Thoracic aorta (tissue), 2 donors: Measurements from ENCODE around the gene MS4A15. TPM values are rescaled to one million over a fixed set of nuclear protein-coding genes. Genes with fewer than 3 reads are reported as not detected.

Experiments used
- ATAC-seq: fragments of 150-250 bp; one replicate; pipeline ENCODE4 v1.8.0; 2017; ENCODE audit warnings: low read depth; ENCODE audit not compliant: insufficient number of reproducible peaks, low FRiP score
- DNase-seq: peaks from one replicate; pipeline ENCODE4 v3.0.0-alpha.2; 2020; ENCODE audit warnings: low spot score
- H3K27ac ChIP-seq, 2 donors: fragments of 200-600 bp; sonication (generic); 1 replicate in 1 of 2; 2 replicates in 1 of 2; pipeline ENCODE4 v1.5.1; 2016; ENCODE audit warnings: mild to moderate bottlenecking in 2 of 2, moderate library complexity in 2 of 2
- H3K27me3 ChIP-seq: fragments of 200-600 bp; sonication (generic); replicated peaks from 2 replicates; pipeline ENCODE4 v1.6.0; 2016; ENCODE audit warnings: mild to moderate bottlenecking; ENCODE audit not compliant: insufficient read depth
- H3K36me3 ChIP-seq: fragments of 200-600 bp; sonication (generic); one replicate; pipeline ENCODE4 v1.5.1; 2016
- H3K4me1 ChIP-seq, 2 donors: fragments of 200-600 bp; sonication (generic); 1 replicate in 1 of 2; 2 replicates in 1 of 2; pipeline versions ENCODE4 v1.5.1 to v1.6.0; 2016; ENCODE audit warnings: low read depth in 2 of 2, mild to moderate bottlenecking in 1 of 2; ENCODE audit not compliant: control insufficient read depth in 1 of 2
- H3K4me3 ChIP-seq: fragments of 200-600 bp; sonication (generic); 2 replicates; pipeline ENCODE4 v1.5.1; 2016; ENCODE audit warnings: mild to moderate bottlenecking
- H3K9me3 ChIP-seq: fragments of 200-600 bp; sonication (generic); 2 replicates; pipeline ENCODE4 v1.5.1; 2016
- total RNA-seq, 2 donors: library from RNA; depleted of rRNA; stranded (reverse); fragments of >200 nt; gene quantifications; one replicate each; pipeline versions ENCODE4 v1.1.0 to v1.2.3, GENCODE V29; 2016
- TF ChIP-seq, protein P1 (sequence below): fragments of 200-600 bp; sonication (generic); IDR thresholded peaks from one replicate; pipeline ENCODE4 v1.5.1; 2019; ENCODE audit warnings: antibody characterized with exemption

MS4A15 gene
- total RNA-seq, 2 donors from 2014 or later, result not detected

DNA sequence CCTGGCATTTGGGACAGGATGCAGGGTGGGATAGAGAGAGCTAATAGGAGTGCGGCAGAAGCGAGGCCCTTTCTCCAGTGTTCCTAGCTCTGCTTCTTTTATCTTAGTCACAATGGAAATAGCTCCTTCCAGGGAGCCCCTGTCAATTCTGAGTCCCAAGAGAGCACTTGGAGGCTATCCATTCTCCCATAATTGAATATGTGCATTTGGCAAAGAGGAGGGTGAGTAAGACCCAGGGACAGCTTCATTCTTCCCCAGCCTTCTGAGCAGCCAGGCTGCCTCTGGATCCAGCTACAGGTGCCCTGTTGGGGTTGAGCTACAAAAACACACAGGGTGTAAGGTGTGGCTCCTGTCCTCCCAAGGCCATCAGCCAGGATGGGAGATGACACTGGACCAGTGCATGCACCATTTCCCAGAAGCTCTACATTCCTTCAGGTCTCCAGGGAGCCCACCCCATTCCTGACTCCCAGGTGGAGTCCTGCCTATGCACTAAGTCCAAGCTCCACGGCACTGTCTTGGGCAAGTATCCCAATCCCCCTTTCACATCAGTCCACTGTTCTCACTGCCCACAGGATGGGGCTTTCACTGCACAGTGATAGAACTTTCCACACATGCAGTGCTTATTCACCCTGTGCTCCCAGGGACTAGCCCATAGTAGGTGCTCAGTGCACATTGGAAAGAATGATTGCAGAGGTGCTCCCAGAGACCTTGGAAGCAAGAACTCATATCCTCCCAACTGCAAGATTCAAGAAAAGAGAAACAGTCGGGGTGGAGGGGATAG is 34.7 kb downstream of the MS4A15 start:
- Histone ChIP-seq H3K36me3 (no peaks in the 10 kb centered on the region), H3K4me1 (peaks cover 2 to 13% of the 10 kb centered on the region in 2 donors), H3K27ac (no peak overlapping the region), H3K27me3 (no peaks in the 10 kb centered on the region), H3K9me3 (no peaks in the 10 kb centered on the region), H3K4me3 (no peak overlapping the region)
- ATAC-seq, result no peak
- TF ChIP-seq, protein P1, sequence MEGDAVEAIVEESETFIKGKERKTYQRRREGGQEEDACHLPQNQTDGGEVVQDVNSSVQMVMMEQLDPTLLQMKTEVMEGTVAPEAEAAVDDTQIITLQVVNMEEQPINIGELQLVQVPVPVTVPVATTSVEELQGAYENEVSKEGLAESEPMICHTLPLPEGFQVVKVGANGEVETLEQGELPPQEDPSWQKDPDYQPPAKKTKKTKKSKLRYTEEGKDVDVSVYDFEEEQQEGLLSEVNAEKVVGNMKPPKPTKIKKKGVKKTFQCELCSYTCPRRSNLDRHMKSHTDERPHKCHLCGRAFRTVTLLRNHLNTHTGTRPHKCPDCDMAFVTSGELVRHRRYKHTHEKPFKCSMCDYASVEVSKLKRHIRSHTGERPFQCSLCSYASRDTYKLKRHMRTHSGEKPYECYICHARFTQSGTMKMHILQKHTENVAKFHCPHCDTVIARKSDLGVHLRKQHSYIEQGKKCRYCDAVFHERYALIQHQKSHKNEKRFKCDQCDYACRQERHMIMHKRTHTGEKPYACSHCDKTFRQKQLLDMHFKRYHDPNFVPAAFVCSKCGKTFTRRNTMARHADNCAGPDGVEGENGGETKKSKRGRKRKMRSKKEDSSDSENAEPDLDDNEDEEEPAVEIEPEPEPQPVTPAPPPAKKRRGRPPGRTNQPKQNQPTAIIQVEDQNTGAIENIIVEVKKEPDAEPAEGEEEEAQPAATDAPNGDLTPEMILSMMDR, result no peak
- DNase-seq, result no peak

GRCh38 chr11:60792521-60792920 is 35.9 kb downstream of the MS4A15 start:
- Histone ChIP-seq H3K36me3 (no peaks in the 10 kb centered on the region), H3K27me3 (no peaks in the 10 kb centered on the region), H3K4me3 (no peak overlapping the region), H3K9me3 (no peaks in the 10 kb centered on the region), H3K27ac (no peak overlapping the region), H3K4me1 (peaks cover 0 to 1% of the 10 kb centered on the region in 2 donors)
- no peak for ATAC-seq
- TF ChIP-seq, protein P1, result no peak
- no peak for DNase-seq

- no peak for DNase-seq
- Histone ChIP-seq H3K27me3 (no peaks in the 10 kb centered on the region), H3K27ac (no peak overlapping the region), H3K36me3 (no peaks in the 10 kb centered on the region), H3K9me3 (no peaks in the 10 kb centered on the region), H3K4me3 (no peak overlapping the region), H3K4me1 (no peaks in the 10 kb centered on the region)
- TF ChIP-seq, protein P1, result no peak
- no peak for ATAC-seq
These were observed 38.6 kb downstream of the MS4A15 start for GRCh38 chr11:60795291-60795690.

DNA sequence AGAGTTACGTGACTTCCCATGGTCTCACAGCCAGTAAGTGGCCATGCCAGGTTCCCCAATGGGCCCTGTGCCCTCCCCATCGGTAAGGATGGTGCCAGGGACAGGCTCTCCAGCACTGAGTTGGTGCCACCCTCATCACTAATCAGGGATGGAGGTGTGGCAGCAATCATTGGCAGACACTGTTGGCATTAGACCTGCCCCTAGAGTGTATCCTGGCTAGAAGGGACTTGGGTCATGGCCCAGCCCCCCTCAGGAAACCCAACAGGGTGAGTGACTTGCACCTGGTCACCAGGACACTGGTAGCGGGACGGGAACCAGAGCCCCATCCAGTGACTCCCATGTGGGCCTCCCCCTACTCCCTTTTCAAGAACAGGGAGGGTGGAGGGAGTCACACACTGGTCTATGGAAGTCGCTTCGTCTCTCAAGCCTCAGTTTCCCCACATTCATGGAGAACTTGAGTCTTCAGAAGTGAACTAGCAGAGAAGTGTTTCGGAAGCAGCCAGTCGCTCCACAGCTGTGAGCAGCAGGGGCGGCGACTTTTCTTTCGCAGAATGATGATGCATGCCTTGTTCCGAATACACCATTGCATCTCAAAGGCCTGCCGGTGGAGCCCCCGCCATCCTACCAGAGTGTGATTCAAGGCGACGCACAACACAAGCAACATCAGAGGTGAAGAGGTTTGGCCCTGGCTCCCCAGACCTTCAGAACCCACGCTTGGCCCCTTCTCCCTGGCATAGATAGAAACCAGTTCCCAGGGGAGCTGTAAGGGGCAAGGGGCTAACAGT is 41.4 kb downstream of the MS4A15 start:
- no peaks in the 10 kb centered on the region for H3K9me3 ChIP-seq
- ATAC-seq (no peak), DNase-seq (no peak)
- TF ChIP-seq, protein P1, result no peak
- no peaks in the 10 kb centered on the region for H3K36me3 ChIP-seq
- no peak overlapping the region for H3K4me3 ChIP-seq
- H3K27me3 ChIP-seq, result no peaks in the 10 kb centered on the region
- no peaks in the 10 kb centered on the region for H3K4me1 ChIP-seq
- H3K27ac ChIP-seq, result no peak overlapping the region

DNA sequence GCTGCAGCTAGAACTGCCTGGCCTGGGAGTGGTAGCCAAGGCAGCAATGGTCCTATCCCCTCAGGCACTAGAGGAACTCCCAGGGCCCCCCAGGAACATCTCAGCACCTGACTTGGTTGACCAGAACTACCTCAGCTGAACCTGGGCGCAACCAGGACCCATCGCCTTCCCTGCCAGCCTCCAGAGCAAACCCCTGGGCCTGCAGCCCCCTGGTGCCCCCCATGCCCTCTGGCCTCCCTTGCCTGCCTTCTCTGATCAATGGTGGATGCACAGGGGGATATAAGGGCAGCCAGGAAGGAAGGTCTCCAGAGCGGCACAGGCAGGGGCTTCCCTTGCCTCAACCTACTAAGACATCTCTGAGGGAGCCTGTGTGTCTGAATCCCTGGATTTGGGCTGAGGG is 42.0 kb downstream of the MS4A15 start:
- Histone ChIP-seq H3K9me3 (no peaks in the 10 kb centered on the region), H3K4me1 (no peaks in the 10 kb centered on the region), H3K27ac (no peak overlapping the region), H3K36me3 (no peaks in the 10 kb centered on the region), H3K4me3 (no peak overlapping the region), H3K27me3 (no peaks in the 10 kb centered on the region)
- TF ChIP-seq, protein P1, result no peak
- ATAC-seq (no peak), DNase-seq (no peak)
